HG03280 (cell line): ENCODE data around the gene FBXO47.

Experiments
- ATAC-seq: cut with Tn5 transposase; IDR thresholded peaks from one replicate; pipeline ENCODE4 v1.9.1; 2021; ENCODE audit warnings: mild to moderate bottlenecking, moderate library complexity; ENCODE audit not compliant: unreplicated experiment

Gene FBXO47

DNA sequence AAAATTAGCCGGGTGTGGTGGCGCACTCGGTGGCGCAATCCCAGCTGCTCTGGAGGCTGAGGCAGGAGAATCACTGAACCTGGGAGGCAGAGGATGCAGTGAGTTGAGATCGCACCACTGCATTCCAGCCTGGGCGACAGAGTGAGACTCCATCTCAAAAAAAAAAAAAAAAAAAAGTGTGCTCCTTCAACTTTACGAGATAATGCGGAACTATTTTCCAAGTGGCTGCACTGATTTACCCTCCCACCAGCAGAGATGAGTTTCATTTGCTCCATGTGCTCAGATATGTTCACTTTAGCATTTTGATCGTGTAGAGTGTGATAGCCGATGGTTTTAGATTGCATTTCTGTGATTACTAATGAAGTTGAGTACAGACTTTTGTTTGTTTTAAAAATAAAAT lies 61.8 kb downstream of the FBXO47 start:
- ATAC-seq = no peak

DNA sequence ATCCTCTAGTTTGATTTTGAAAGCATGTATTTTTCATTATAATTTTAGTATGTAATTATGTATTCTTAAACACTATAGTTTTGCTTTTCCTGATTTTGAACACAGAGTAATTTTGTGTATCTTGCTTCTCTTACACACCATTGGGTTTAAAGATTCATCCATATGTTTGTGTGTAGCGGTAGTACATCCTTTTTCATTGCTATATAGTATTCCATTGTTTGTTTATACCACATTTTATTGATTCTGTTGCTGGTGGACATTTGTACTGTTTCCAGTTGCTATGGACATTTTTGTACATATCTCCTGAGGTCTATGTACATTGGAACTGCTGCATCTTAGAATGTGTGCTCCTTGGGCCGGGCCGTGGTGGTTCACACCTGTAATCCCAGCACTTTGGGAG lies 62.3 kb downstream of the FBXO47 start:
- no peak for ATAC-seq

- ATAC-seq = no peak
These were observed 63.8 kb downstream of the FBXO47 start for GRCh38 chr17:38903404-38903803.

DNA sequence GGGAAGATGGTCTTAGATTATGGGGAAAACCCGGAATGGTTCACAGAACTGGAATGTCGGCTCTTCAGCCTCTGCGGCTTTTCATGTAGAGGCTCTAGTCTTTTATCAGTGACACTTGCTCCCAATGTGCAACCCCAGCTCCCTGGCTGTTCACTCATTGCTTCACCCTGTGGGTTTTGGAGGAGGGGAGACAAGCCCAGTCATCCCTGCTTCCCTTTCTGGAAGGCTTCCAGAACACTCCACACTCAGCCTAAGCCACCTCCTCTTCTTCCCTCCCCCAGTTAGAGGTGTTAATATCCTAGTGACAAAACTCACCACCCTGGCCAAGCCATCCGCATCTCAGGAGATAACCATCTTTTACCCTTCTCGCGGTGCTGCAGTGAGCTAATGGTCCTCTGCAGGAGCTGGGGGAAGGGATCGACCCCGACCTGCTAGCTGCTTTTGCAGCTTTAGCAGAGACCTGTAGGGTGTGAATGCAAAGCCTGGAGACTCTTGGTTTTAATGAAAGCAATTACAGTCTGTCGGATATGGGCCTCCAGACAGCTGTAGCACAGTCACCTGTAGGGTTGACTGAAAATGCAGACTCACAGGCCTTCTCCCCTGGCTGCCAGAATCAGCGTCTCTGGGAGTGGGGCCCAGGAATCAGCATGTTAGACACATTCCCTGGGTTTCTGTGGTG lies 66.1 kb downstream of the FBXO47 start:
- no peak for ATAC-seq

- no peak for ATAC-seq
These were observed 67.8 kb downstream of the FBXO47 start for GRCh38 chr17:38899421-38899820.

- peak; percentile 82 for ATAC-seq
These were observed 68.3 kb downstream of the FBXO47 start for GRCh38 chr17:38898812-38899348.

DNA sequence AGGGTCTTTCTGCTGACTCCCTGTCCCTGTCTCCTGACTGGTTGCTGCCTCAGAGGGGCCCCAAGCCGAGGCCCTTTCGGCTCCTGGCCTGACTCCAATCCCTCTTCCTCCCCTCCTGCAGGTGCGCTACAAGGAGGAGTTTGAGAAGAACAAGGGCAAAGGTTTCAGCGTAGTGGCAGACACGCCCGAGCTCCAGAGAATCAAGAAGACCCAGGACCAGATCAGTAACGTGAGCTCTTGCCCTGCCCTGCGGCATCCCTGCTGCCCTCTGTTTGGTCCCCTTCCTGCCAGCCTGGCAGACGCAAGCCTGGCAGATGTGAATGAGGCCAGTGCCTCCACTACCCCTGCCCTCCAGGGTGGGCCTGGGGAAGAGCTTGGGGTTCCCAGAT lies 68.9 kb downstream of the FBXO47 start:
- ATAC-seq = peak; percentile 26

GRCh38 chr17:38897671-38898290 lies 69.4 kb downstream of the FBXO47 start:
- no peak for ATAC-seq

- no peak for ATAC-seq
These were observed 70.0 kb downstream of the FBXO47 start for GRCh38 chr17:38897176-38897575.

- ATAC-seq = no peak
These were observed 70.8 kb downstream of the FBXO47 start for GRCh38 chr17:38896346-38896954.

GRCh38 chr17:38894276-38894675 lies 72.9 kb downstream of the FBXO47 start:
- ATAC-seq = no peak

GRCh38 chr17:38893607-38894006 lies 73.6 kb downstream of the FBXO47 start:
- ATAC-seq = no peak

DNA sequence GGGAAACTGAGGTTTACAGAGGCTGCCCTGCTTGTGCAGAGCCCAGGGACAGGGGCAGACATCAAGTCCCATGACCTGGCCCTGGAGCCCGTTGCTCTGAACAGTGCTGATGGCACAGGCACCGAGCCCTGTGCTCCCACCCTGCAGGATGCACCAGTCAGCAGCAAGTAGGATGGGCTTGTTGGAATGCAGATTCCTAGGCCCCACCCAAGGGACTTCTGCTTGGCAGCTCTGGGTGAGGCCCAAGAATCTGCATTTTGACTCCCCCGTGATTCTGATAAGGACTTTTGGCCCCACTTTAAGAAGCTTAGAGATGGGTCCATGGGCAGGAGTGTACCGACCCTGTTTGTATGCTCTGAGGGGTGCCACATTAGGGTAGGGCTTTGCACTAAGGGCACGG lies 74.1 kb downstream of the FBXO47 start:
- no peak for ATAC-seq

DNA sequence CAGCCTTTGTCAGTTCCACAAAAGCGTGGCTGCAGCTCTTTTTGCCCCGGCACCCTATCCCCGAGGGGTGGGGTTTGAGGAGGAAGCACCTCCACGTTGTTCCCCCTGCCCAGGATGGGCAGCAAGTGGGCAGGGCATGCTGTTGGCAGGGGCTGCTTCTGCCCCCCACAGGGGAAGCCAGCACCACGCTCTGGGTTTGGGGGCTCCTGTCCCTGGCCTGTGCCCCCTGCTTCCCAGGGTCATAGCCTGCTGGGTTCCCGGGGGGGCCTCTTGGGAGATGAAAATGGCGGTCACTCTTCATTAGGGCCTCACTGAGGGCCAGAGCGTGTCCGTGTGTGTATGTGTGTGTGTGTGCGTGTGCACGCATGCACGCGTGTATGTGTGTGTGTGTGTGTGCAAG lies 74.6 kb downstream of the FBXO47 start:
- ATAC-seq = no peak

DNA sequence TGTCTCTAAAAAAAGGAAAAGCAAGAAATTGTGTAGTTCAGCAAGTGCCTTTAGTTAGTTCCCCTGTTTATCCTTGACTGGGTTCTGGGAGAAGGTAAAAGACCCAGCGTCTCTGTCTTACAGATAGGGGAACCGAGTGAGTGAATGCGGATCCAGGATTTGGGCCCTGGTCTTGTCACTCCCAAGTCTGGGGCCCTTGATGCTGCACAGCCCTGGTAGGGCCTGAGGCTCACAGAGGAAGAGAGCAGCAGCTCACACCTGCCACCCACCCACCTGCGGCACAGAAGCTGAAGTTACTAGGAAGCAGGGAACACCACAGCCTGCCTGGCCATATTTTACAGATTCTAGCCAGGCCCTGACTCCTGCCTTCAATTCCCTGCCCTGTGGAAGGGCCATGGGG lies 75.1 kb downstream of the FBXO47 start:
- no peak for ATAC-seq

DNA sequence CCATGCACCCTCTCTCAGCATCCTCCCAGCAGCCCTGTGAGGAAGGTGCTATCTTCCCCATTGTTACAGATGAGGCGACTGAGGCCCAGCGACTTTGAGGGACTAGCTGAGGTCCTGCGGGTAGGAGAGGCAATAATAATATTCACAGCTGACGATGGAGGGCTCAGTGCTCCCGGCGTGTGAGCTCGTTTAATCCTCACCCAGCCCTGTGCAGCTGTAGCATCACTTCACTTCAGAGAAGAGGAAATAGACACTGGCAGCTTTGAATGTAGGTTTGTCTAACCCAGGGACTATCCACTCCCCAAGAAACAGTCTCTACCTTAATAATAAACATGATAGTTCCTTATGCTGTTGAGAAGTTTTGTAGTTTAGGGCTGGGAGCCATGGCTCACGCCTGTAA lies 75.8 kb downstream of the FBXO47 start:
- no peak for ATAC-seq

GRCh38 chr17:38890410-38890746 lies 76.8 kb downstream of the FBXO47 start:
- ATAC-seq = no peak

DNA sequence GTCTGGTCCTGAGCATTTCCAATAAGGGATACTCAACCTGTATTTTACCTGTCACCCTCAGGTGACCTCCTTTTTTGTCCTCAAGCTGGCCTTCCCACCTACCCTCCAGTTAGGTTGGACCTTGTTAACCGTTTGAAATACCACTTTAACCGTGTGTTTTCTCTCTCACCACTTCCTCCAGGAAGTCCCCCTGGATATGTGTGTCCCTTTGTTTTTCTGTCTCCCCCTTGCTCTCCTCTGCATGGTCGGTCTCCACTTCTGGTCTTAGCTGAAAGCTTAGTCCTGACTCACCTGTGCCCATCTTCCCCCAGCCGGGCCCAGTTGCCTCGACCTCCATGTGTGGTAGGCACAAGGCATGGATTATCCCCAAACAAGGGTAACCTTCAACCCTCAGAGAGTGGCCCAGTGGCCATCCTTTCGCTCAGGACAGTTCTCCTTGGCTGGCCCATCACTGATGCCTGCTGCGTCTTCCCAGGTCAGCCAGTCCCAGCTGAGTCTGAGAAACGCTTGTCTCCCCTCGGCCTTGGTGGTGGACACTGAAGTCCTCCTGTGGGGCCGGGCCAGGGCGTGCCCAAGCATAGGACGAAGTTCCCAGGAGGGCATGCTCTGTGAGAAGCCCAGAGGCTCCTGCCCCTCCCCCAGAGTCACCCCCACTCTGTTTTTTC lies 77.3 kb downstream of the FBXO47 start:
- no peak for ATAC-seq

DNA sequence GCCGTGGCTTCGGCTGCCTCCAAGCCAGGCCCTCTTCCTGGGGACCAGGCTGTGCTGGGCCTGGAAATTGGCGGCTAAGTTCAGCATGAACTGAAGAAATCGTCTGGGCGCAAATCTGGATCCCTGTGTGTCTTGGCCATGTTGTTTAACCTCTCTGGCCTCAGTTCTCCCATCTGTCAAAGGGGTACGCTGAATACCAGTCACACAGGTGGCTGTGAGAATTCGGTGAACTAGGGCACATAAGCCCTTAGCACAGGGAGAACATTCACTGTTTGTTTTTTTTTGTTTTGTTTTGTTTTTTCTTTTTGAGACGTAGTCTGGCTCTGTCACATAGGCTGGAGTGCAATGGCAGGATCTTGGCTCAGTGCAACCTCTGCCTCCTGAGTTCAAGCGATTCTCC lies 78.4 kb downstream of the FBXO47 start:
- no peak for ATAC-seq

DNA sequence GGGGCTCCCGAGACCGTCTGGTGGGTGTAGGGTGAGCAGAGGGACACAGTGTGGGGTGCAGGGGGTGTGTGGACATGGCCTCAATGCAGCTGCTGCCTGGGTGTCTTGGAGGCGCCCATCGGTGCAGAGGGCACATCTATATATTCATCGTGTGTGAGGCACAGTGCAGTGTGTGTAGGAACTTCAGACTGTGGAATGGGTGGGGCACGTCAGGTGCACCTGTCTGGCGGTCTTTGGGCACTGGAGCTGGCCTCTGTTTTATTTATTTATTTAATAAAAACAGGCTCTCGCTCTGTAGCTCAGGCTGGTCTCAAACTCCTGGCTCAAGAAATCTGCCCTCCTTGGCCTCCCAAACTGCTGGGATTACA lies 80.6 kb downstream of the FBXO47 start:
- no peak for ATAC-seq
